Measurements from ENCODE around the gene LAMP5. TPM values are rescaled to one million over a fixed set of nuclear protein-coding genes. Genes with fewer than 3 reads are reported as not detected.

The LAMP5 gene
- polyA plus RNA-seq, 1 donor from 2014 or later: 0.43 TPM

DNA sequence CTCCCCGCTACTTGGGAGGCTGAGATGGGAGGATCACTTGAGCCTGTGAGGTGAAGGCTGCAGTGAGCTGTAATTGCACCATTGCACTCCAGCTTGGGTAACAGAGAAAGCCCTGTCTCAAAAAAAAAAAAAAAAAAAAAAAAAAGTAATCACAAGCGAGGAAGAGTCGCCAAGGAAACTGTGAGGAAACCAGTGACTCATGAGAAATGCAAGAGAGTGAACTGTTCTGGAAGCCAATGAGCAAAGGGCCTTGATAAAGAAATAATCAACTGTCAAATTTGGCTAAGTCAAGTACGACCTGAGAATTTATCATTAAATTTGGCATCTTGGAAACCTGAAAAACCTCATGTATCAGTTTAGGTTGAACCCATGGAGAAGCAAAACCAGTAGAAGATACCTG lies 16.1 kb upstream of the LAMP5 start:
- TF ChIP-seq EZH2 (IDR thresholded peaks at IDR 0.05; ENCODE audit: borderline replicate concordance, insufficient read depth, low read length, poor library complexity, severe bottlenecking) (no peak), SMC3 (conservative IDR thresholded peaks at IDR 0.05; ENCODE audit: poor library complexity) (no peak), TAF1 (IDR thresholded peaks at IDR 0.05; ENCODE audit: low read depth) (no peak), MXI1 (conservative IDR thresholded peaks at IDR 0.05; ENCODE audit: poor library complexity, severe bottlenecking) (no peak), EP300 (conservative IDR thresholded peaks at IDR 0.05; ENCODE audit: poor library complexity, severe bottlenecking) (no peak), RAD21 (conservative IDR thresholded peaks at IDR 0.05) (no peak), POLR2AphosphoS5 (IDR thresholded peaks at IDR 0.05) (no peak)
- TF ChIP-seq, protein P1, sequence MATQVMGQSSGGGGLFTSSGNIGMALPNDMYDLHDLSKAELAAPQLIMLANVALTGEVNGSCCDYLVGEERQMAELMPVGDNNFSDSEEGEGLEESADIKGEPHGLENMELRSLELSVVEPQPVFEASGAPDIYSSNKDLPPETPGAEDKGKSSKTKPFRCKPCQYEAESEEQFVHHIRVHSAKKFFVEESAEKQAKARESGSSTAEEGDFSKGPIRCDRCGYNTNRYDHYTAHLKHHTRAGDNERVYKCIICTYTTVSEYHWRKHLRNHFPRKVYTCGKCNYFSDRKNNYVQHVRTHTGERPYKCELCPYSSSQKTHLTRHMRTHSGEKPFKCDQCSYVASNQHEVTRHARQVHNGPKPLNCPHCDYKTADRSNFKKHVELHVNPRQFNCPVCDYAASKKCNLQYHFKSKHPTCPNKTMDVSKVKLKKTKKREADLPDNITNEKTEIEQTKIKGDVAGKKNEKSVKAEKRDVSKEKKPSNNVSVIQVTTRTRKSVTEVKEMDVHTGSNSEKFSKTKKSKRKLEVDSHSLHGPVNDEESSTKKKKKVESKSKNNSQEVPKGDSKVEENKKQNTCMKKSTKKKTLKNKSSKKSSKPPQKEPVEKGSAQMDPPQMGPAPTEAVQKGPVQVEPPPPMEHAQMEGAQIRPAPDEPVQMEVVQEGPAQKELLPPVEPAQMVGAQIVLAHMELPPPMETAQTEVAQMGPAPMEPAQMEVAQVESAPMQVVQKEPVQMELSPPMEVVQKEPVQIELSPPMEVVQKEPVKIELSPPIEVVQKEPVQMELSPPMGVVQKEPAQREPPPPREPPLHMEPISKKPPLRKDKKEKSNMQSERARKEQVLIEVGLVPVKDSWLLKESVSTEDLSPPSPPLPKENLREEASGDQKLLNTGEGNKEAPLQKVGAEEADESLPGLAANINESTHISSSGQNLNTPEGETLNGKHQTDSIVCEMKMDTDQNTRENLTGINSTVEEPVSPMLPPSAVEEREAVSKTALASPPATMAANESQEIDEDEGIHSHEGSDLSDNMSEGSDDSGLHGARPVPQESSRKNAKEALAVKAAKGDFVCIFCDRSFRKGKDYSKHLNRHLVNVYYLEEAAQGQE (IDR thresholded peaks at IDR 0.05; ENCODE audit: borderline replicate concordance): no peak
- TF ChIP-seq, protein P2, sequence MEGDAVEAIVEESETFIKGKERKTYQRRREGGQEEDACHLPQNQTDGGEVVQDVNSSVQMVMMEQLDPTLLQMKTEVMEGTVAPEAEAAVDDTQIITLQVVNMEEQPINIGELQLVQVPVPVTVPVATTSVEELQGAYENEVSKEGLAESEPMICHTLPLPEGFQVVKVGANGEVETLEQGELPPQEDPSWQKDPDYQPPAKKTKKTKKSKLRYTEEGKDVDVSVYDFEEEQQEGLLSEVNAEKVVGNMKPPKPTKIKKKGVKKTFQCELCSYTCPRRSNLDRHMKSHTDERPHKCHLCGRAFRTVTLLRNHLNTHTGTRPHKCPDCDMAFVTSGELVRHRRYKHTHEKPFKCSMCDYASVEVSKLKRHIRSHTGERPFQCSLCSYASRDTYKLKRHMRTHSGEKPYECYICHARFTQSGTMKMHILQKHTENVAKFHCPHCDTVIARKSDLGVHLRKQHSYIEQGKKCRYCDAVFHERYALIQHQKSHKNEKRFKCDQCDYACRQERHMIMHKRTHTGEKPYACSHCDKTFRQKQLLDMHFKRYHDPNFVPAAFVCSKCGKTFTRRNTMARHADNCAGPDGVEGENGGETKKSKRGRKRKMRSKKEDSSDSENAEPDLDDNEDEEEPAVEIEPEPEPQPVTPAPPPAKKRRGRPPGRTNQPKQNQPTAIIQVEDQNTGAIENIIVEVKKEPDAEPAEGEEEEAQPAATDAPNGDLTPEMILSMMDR (IDR thresholded peaks at IDR 0.05; ENCODE audit: poor library complexity, severe bottlenecking): no peak
- no peaks in the 10 kb centered on the region for H4K20me1 ChIP-seq (ENCODE audit: insufficient read depth)

DNA sequence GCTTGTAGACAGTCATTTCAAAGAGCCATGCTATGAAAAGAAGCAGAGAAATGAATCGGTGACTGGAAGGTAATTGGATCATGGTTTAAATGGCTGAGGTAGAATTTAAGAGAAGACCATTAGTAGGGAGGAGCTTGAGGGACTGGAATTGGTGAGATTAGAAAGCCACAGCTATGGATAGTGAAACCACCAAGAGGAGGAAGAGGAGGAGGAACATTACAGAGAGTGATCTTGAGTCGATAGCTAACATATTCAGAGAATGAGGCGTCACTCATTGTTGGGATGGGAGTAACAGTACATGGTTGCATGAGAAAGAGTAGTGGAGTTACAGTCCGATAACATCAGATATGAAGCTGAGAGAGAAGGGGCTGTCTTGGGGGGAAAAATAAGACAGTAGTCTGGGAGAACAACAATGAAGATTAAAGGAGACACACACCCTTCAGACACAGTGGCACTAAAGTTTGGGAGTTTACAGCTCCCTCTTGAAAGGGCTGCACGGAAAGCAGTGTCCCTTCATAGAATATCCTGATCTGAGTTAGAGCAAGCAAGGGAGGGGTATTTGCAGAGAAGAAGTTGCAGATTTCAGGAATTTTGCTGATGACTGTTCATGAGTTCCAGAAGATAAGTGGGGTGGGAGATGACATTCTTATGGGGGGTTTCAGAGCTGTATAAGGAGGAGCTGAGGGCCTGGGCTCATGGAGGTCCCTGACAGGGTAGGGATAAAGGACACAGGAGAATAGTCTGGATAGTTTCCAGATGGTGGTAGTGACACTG lies 15.1 kb upstream of the LAMP5 start:
- H3K27ac ChIP-seq (ENCODE audit: low read length): no peak overlapping the region
- no peak overlapping the region for H3K4me3 ChIP-seq (ENCODE audit: low read length)
- no peaks in the 10 kb centered on the region for H4K20me1 ChIP-seq (ENCODE audit: insufficient read depth)
- H3K79me2 ChIP-seq (replicated peaks; ENCODE audit: insufficient read depth, low read length): no peaks in the 10 kb centered on the region
- TF ChIP-seq, protein P1 (IDR thresholded peaks at IDR 0.05; ENCODE audit: borderline replicate concordance): no peak
- no peak for TF ChIP-seq TAF1 (IDR thresholded peaks at IDR 0.05; ENCODE audit: low read depth)
- TF ChIP-seq POLR2AphosphoS5 (IDR thresholded peaks at IDR 0.05): no peak
- TF ChIP-seq SMC3 (conservative IDR thresholded peaks at IDR 0.05; ENCODE audit: poor library complexity): no peak
- no peak for TF ChIP-seq RAD21 (conservative IDR thresholded peaks at IDR 0.05)
- TF ChIP-seq EP300 (conservative IDR thresholded peaks at IDR 0.05; ENCODE audit: poor library complexity, severe bottlenecking): no peak
- TF ChIP-seq EZH2 (IDR thresholded peaks at IDR 0.05; ENCODE audit: borderline replicate concordance, insufficient read depth, low read length, poor library complexity, severe bottlenecking): no peak
- TF ChIP-seq, protein P2 (IDR thresholded peaks at IDR 0.05; ENCODE audit: poor library complexity, severe bottlenecking): no peak
- no peak for TF ChIP-seq MXI1 (conservative IDR thresholded peaks at IDR 0.05; ENCODE audit: poor library complexity, severe bottlenecking)
- H3K36me3 ChIP-seq (ENCODE audit: insufficient read depth, low read length): no peaks in the 10 kb centered on the region
- no peak overlapping the region for H2AFZ ChIP-seq (ENCODE audit: low read depth, low read length)
- H3K4me2 ChIP-seq (ENCODE audit: low read length): no peak overlapping the region
- no peaks in the 10 kb centered on the region for H3K9me2 ChIP-seq (ENCODE audit: insufficient read depth, low read length)
- H3K9ac ChIP-seq (ENCODE audit: low read length): no peak overlapping the region
- no peaks in the 10 kb centered on the region for H3K27me3 ChIP-seq (ENCODE audit: insufficient read depth, low read depth, low read length)
- no peaks in the 10 kb centered on the region for H3K9me3 ChIP-seq (ENCODE audit: low read length)
- no peaks in the 10 kb centered on the region for H3F3A ChIP-seq (ENCODE audit: insufficient read depth, low read length, poor library complexity, severe bottlenecking)

More for the DNA sequence above, 16.1 kb upstream of the LAMP5 start:
- H3K27ac ChIP-seq (ENCODE audit: low read length): no peak overlapping the region
- no peak overlapping the region for H2AFZ ChIP-seq (ENCODE audit: low read depth, low read length)
- no peaks in the 10 kb centered on the region for H3F3A ChIP-seq (ENCODE audit: insufficient read depth, low read length, poor library complexity, severe bottlenecking)
- no peak overlapping the region for H3K4me2 ChIP-seq (ENCODE audit: low read length)
- H3K4me3 ChIP-seq (ENCODE audit: low read length): no peak overlapping the region
- H3K9me2 ChIP-seq (ENCODE audit: insufficient read depth, low read length): no peaks in the 10 kb centered on the region
- no peak overlapping the region for H3K9ac ChIP-seq (ENCODE audit: low read length)
- H3K9me3 ChIP-seq (ENCODE audit: low read length): no peaks in the 10 kb centered on the region
- no peaks in the 10 kb centered on the region for H3K36me3 ChIP-seq (ENCODE audit: insufficient read depth, low read length)
- H3K27me3 ChIP-seq (ENCODE audit: insufficient read depth, low read depth, low read length): no peaks in the 10 kb centered on the region
- H3K79me2 ChIP-seq (replicated peaks; ENCODE audit: insufficient read depth, low read length): no peaks in the 10 kb centered on the region
